K562 (cell line): ENCODE measurements around the gene WSCD2. TPM values are rescaled to one million over a fixed set of nuclear protein-coding genes. Genes with fewer than 3 reads are reported as not detected.
A peak's percentile ranks its signal among the peaks of the same experiment; 100 is the strongest.

Experiments
- ATAC-seq: fragments of 200-7000 bp; cut with Tn5 transposase; 3 replicates; pipeline ENCODE4 v1.9.1; 2020; ENCODE audit warnings: moderate library complexity
- BruUV-seq: library from RNA; stranded (reverse); fragments of 400-500 nt; replicated peaks from 2 replicates; lab custom pipeline; 2021; lab: Mats Ljungman, UMichigan
- CTCF ChIA-PET: fragments of 300-600 bp; formaldehyde crosslinking; extraction: SDS; loops from one replicate; lab custom pipeline; 2021; ENCODE audit warnings: low intra/inter-chr PET ratio; lab: Yijun Ruan, JAX
- POLR2A ChIA-PET: fragments of 300-600, 350-650 bp; sonication (Branson Sonifier 250); formaldehyde crosslinking; extraction: SDS; loops from one replicate; lab custom pipeline; 2021; ENCODE audit warnings: antibody characterized with exemption, inconsistent platforms; lab: Yijun Ruan, JAX
- DNase-seq, 4 experiments: peaks; one replicate each; pipeline versions ENCODE4 v3.0.0 to v3.0.0-alpha.2; 2011 to 2018; ENCODE audit warnings: low spot score in 3 of 4, mixed read lengths in 3 of 4; ENCODE audit errors: extremely low read depth in 1 of 4
- FAIRE-seq: peaks from 2 replicates; lab custom pipeline; 2011; peaks lifted over from hg19 to GRCh38; lab: Jason Lieb, UNC
- H2AFZ ChIP-seq: 2 replicates; pipeline ENCODE4 v1.6.0; 2011; ENCODE audit warnings: low read depth, low read length, control low read depth, inconsistent platforms
- H3K27ac ChIP-seq: fragments of 200-600 bp; 3 replicates; pipeline ENCODE4 v1.8.0; 2011; ENCODE audit warnings: low read depth, mild to moderate bottlenecking, control low read depth, inconsistent platforms, low read length, moderate library complexity, mixed read lengths; ENCODE audit errors: extremely low read depth
- H3K27me3 ChIP-seq, 2 experiments: fragments of 300-600 bp in 1 of 2; 2 replicates in 1 of 2; 3 replicates in 1 of 2; pipeline versions ENCODE4 v1.6.0 to v1.8.0; 2011; ENCODE audit warnings: inconsistent platforms in 2 of 2, low read length in 2 of 2, mild to moderate bottlenecking in 1 of 2, mixed read lengths in 1 of 2, moderate library complexity in 1 of 2; ENCODE audit not compliant: control insufficient read depth in 2 of 2, insufficient read depth in 2 of 2
- H3K36me3 ChIP-seq: fragments of 300-600 bp; 3 replicates; pipeline ENCODE4 v1.8.0; 2011; ENCODE audit warnings: mild to moderate bottlenecking, low read length, inconsistent platforms; ENCODE audit not compliant: control insufficient read depth, insufficient read depth
- H3K4me1 ChIP-seq, 2 experiments: fragments of 200-600 bp in 1 of 2; replicated peaks in 1 of 2; 2 replicates in 1 of 2; 3 replicates in 1 of 2; pipeline versions ENCODE4 v1.5.1 to v1.8.0; 2011; ENCODE audit warnings: inconsistent platforms in 2 of 2, low read length in 2 of 2, mild to moderate bottlenecking in 1 of 2, mixed read lengths in 1 of 2, moderate library complexity in 1 of 2; ENCODE audit not compliant: control insufficient read depth in 2 of 2, insufficient read depth in 2 of 2
- H3K4me2 ChIP-seq: 2 replicates; pipeline ENCODE4 v1.6.1; 2011; ENCODE audit warnings: low read length, control low read depth, inconsistent platforms, mixed read lengths; ENCODE audit not compliant: insufficient read depth
- H3K4me3 ChIP-seq: fragments of 200-600 bp; sonication (generic), shearing (Covaris generic); 2 replicates; pipeline ENCODE4 v1.5.1; 2016; ENCODE audit warnings: control low read depth, inconsistent platforms
- H3K79me2 ChIP-seq: fragments of 200-600 bp; 3 replicates; pipeline ENCODE4 v1.8.0; 2011; ENCODE audit warnings: low read length, inconsistent platforms; ENCODE audit not compliant: control insufficient read depth, insufficient read depth
- H3K9ac ChIP-seq, 2 experiments: 2 replicates each; pipeline versions ENCODE4 v1.6.0 to v1.6.1; 2011; ENCODE audit warnings: low read depth in 2 of 2, low read length in 2 of 2, control low read depth in 1 of 2, inconsistent platforms in 1 of 2, mild to moderate bottlenecking in 1 of 2, mixed read lengths in 1 of 2; ENCODE audit not compliant: insufficient read depth in 1 of 2
- H3K9me1 ChIP-seq: one replicate; pipeline ENCODE4 v1.6.0; 2011; ENCODE audit warnings: inconsistent platforms, mild to moderate bottlenecking, low read length, moderate library complexity; ENCODE audit not compliant: control insufficient read depth, insufficient read depth
- H3K9me3 ChIP-seq: replicated peaks from 2 replicates; pipeline ENCODE4 v1.5.1; 2011; ENCODE audit warnings: low read depth, low read length, inconsistent platforms; ENCODE audit not compliant: control insufficient read depth, insufficient read depth
- H4K20me1 ChIP-seq: replicated peaks from 2 replicates; pipeline ENCODE4 v1.6.1; 2011; ENCODE audit warnings: low read length, inconsistent platforms, mixed read lengths; ENCODE audit not compliant: control insufficient read depth, insufficient read depth
- CHD1 ChIP-seq: fragments of 200-600 bp; sonication (generic); IDR thresholded peaks from one replicate; pipeline ENCODE4 v1.6.1; 2012; ENCODE audit warnings: mild to moderate bottlenecking, moderate library complexity, low read length, inconsistent platforms
- PCBP1 ChIP-seq: fragments of 200-400 bp; formaldehyde crosslinking; IDR thresholded peaks from 2 replicates; pipeline ENCODE4 v1.6.1; 2018; ENCODE audit warnings: mild to moderate bottlenecking, low read depth, low read length; ENCODE audit not compliant: poor library complexity, severe bottlenecking
- ZNF512 ChIP-seq: IDR thresholded peaks from 2 replicates; pipeline ENCODE4 v1.6.1; 2016; ENCODE audit warnings: missing genetic modification characterization, missing compliant biosample characterization
- WGBS: fragments of 100-300 bp; shearing (Covaris generic); methylation state at CpG from one replicate; pipeline ENCODE4 v1.1.6; 2016; ENCODE audit warnings: low coverage, mixed read lengths; ENCODE audit not compliant: insufficient coverage; ENCODE audit errors: missing lambda C conversion rate; 5-methylcytosine and 5-hydroxymethylcytosine counted together
- in situ Hi-C: fragments of 300-500 bp; cut with MboI; formaldehyde crosslinking; loops from 4 replicates; pipeline ENCODE4 v1.15.0; 2018; ENCODE audit warnings: inconsistent platforms, mixed read lengths
- intact Hi-C: fragments of 100-400 bp; cut with micrococcal nuclease; formaldehyde crosslinking; loops from 2 replicates; pipeline ENCODE4 v1.14.2; 2022
- polyA plus RNA-seq, 8 experiments: library from polyadenylated mRNA; depleted of rRNA in 4 of 8; stranded (reverse) in 5 of 8; unstranded in 3 of 8; fragments of >200 nt; fragmentation: Nextera tagmentation in 2 of 8; fragmentation: Illumina TruSeq in 1 of 8; extraction: Ambion mirVana in 2 of 8; extraction: Trizol in 1 of 8; gene quantifications; 2 replicates each; pipeline versions ENCODE4 v1.2.1 to v1.2.3, GENCODE V29; 2011 to 2014; ENCODE audit warnings: inconsistent platforms in 1 of 8, missing spikeins in 1 of 8
- total RNA-seq, 7 experiments: library from RNA; depleted of rRNA in 6 of 7; stranded (reverse); fragments of >200 nt in 6 of 7; fragmentation: Illumina TruSeq in 2 of 7; extraction: Trizol in 2 of 7; gene quantifications; 2 replicates each; pipeline versions ENCODE4 v1.2.1 to v1.2.3, GENCODE V29; 2011 to 2021; ENCODE audit warnings: low replicate concordance in 1 of 7
- TF ChIP-seq, protein P1 (sequence below), 2 experiments: IDR thresholded peaks in 1 of 2; conservative IDR thresholded peaks in 1 of 2; 2 replicates each; pipeline ENCODE4 v1.6.1; 2016; ENCODE audit warnings: low read depth in 2 of 2, mild to moderate bottlenecking in 1 of 2, missing compliant biosample characterization in 1 of 2, missing genetic modification characterization in 1 of 2, moderate library complexity in 1 of 2

Gene WSCD2
- total and polyA plus RNA-seq, 9 of the 15 experiments (the other 6 are each of a cell fraction or from before 2014, with no cell fraction given) = 0.72 to 14.1 (median 4.0) TPM

DNA sequence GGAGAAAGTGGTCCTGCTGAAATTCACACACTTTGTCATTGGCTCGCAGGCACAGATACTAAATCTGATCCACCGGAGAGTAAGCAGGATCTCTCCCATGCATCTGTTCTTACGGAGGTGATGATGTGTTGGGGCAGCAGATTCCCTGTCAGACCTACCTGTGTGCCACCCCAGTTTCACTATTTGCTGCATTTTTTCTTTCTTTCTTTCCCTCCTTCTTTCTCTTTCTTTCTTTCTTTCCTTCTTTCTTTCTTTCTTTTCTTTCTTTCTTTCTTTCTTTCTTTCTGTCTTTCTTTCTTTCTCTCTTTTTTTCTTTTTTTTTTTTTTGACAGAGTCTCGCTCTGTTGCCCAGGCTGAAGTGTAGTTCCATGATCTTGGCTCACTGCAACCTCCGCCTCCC lies 37.4 kb downstream of the WSCD2 start:
- H3K9me1 ChIP-seq = no peaks in the 10 kb centered on the region
- DNase-seq (no peak), ATAC-seq (no peak), FAIRE-seq (no peak)
- H3K36me3 ChIP-seq = no peaks in the 10 kb centered on the region
- no peak overlapping the region for H2AFZ ChIP-seq
- H3K9me3 ChIP-seq = no peaks in the 10 kb centered on the region
- 24% methylated on average over 5 of the region's 5 CpGs for whole genome bisulfite sequencing
- intact Hi-C loops = no loop called here
- TF ChIP-seq CHD1 (no peak), ZNF512 (tag) (peak; percentile 78)
- no peak overlapping the region for H3K4me3 ChIP-seq
- H3K4me2 ChIP-seq = no peak overlapping the region
- no TSS peak for BruUV-seq
- POLR2A ChIA-PET = no interaction called here
- H3K79me2 ChIP-seq = no peaks in the 10 kb centered on the region
- H4K20me1 ChIP-seq = no peaks in the 10 kb centered on the region
- H3K27me3 ChIP-seq = no peaks in the 10 kb centered on the region; a peak in 1 of 5 replicates
- H3K27ac ChIP-seq = no peak overlapping the region
- H3K9ac ChIP-seq = no peak overlapping the region
- in situ Hi-C loops = no loop called here
- no peaks in the 10 kb centered on the region; a peak in 1 of 5 replicates for H3K4me1 ChIP-seq
- CTCF ChIA-PET = no interaction called here

DNA sequence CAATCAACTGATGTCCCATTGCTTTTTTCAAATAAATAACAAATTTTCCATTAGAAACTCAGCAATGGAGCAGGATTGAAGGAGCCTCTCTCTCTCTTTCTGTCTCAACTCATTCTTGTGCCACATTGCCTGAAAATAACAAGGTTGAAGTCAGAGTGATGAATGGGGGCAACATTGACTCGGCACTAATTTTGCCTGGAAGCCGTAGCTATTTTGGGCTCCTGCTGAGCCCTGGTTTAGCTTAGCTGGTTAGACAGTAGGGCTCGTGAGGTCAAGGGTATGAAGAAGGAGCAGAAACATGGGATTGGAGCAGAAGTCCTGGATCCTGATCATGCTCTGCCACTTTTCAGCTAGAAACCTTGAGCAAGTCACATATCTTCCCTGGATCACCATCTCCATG lies 38.9 kb downstream of the WSCD2 start:
- Histone ChIP-seq H3K4me3 (no peak overlapping the region), H4K20me1 (no peaks in the 10 kb centered on the region), H3K36me3 (no peaks in the 10 kb centered on the region), H3K79me2 (no peaks in the 10 kb centered on the region), H3K9me3 (no peaks in the 10 kb centered on the region), H3K4me2 (no peak overlapping the region), H3K9ac (no peak overlapping the region), H3K27ac (no peak overlapping the region), H2AFZ (no peak overlapping the region), H3K4me1 (no peaks in the 10 kb centered on the region; a peak in 1 of 5 replicates), H3K9me1 (no peaks in the 10 kb centered on the region), H3K27me3 (no peaks in the 10 kb centered on the region; a peak in 1 of 5 replicates)
- no peak for TF ChIP-seq PCBP1
- TF ChIP-seq, protein P1, sequence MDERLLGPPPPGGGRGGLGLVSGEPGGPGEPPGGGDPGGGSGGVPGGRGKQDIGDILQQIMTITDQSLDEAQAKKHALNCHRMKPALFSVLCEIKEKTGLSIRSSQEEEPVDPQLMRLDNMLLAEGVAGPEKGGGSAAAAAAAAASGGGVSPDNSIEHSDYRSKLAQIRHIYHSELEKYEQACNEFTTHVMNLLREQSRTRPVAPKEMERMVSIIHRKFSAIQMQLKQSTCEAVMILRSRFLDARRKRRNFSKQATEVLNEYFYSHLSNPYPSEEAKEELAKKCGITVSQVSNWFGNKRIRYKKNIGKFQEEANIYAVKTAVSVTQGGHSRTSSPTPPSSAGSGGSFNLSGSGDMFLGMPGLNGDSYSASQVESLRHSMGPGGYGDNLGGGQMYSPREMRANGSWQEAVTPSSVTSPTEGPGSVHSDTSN (CRISPR knock-in tag; IDR thresholded peaks at IDR 0.05; ENCODE audit: low read depth) = no peak
- TF ChIP-seq, protein P1 (tag; conservative IDR thresholded peaks at IDR 0.05; ENCODE audit: low read depth) = peak; percentile 54; the same call in 1 of the 2 replicates
- no TSS peak for BruUV-seq
- in situ Hi-C loops (no loop called here), intact Hi-C loops (no loop called here)
- 18% methylated on average over 3 of the region's 3 CpGs for WGBS
- FAIRE-seq (no peak), DNase-seq (no peak), ATAC-seq (no peak)
- ChIA-PET POLR2A (interaction anchor here (0.6 to 1.2 kb wide), 2 partner anchors 14 to 475 kb away, joined by 3 to 4 read pairs; no protein-coding TSS in a partner anchor), CTCF (no interaction called here)
